ENCODE results near the gene POR. TPM values are rescaled to one million over a fixed set of nuclear protein-coding genes. Genes with fewer than 3 reads are reported as not detected.
A peak's percentile ranks its signal among the peaks of the same experiment; 100 is the strongest.

The POR gene
- total RNA-seq, 1 experiment from 2014 or later = 205 TPM

DNA sequence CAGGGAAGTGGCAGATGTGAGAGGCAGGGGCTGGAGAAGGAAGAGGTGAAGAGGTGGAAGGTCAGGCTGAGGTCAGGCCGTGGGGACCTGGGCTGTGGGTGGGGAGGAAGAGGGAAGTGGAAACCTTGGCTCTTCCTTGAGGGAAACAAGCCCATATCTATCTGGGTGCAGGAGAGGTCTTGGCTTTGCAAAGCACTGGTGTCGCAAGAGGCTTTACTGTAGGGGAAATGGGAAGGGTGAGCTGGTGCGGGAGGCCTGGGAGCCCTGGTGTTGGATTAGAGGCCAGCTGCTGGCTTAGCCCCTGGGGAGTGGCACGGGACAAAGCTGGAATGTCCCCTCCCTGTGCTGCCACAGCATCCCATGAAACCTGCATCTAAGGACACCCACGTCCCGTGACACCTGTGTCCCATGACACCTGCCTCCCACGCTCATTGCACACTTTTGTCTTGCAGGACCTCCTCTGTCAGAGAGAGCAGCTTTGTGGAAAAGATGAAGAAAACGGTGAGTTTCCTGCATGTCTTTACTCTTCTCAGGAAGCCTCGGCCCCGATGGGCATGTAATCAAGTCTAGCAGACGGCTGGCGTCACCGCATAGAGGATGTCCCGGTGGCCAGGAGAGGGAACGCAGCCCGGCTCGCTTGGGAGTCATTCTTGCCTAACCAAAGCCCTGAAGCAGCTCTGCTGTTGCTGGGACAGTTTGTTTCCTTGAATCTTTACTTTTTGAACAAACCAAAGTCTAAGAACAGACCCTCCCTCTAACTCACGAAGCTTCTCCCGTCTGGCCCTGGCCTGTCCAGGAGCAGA, 57.2 kb downstream of the POR start:
- no peaks in the 10 kb centered on the region for H3K4me1 ChIP-seq (replicated peaks; ENCODE audit: insufficient read depth)
- no TSS peak for BruUV-seq (replicated peaks)
- H3K27ac ChIP-seq = no peak overlapping the region
- no peak overlapping the region for H2AFZ ChIP-seq
- intact Hi-C loops (cut with micrococcal nuclease; ENCODE audit: unreplicated experiment) = no loop called here
- peak; percentile 44; the same call in 1 of the 2 replicates for TF ChIP-seq CTCF (conservative IDR thresholded peaks at IDR 0.05)
- TF ChIP-seq EZH2 (IDR thresholded peaks at IDR 0.05; ENCODE audit: low read depth) = no peak
- DNase-seq = no peak
- H3K27me3 ChIP-seq (ENCODE audit: insufficient read depth, low read depth) = no peaks in the 10 kb centered on the region
- ChIA-PET POLR2A (ENCODE audit: unreplicated experiment) (interaction anchor here (0.6 to 0.7 kb wide), 2 partner anchors 53 to 56 kb away, joined by 5 read pairs; no protein-coding TSS in a partner anchor), CTCF (no interaction called here)
- no peaks in the 10 kb centered on the region for H4K20me1 ChIP-seq (ENCODE audit: insufficient read depth)
- no peaks in the 10 kb centered on the region for H3K9me2 ChIP-seq (ENCODE audit: insufficient read depth)
- no peaks in the 10 kb centered on the region for H3K79me2 ChIP-seq (ENCODE audit: low read depth)
- peaks cover 9% of the 10 kb centered on the region; the same call in 1 of the 2 replicates for H3K36me3 ChIP-seq (ENCODE audit: low read depth)
- H3K4me2 ChIP-seq = no peak overlapping the region
- 0 out of 2 replicates have a peak, but pooled peaks cover 4% of the 10 kb centered on the region for H3F3A ChIP-seq (ENCODE audit: insufficient read depth, low read depth)
- H3K4me3 ChIP-seq = no peak overlapping the region
- no peaks in the 10 kb centered on the region for H3K9me3 ChIP-seq (ENCODE audit: insufficient read depth, low read depth)

DNA sequence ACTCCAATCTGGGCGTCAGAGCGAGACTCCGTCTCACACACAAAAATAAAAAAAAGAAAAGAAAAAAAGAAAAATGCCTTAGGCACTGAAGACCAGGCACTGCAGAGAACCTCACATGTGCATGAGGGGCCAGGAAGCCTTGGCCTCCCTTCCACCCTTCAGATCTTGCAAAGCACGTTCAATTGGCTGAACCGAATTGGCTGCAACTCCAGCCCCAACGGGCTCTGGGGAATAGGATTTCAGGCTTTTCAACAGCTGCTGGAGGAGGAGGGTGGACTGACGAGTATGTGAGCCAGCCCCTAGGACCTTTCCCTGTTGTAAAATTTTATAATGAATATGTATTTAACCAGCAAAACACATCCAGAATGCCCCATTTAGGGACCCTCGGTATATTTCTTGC, 62.8 kb downstream of the POR start:
- TF ChIP-seq CTCF (conservative IDR thresholded peaks at IDR 0.05) (no peak), EZH2 (IDR thresholded peaks at IDR 0.05; ENCODE audit: low read depth) (no peak)
- ChIA-PET POLR2A (ENCODE audit: unreplicated experiment) (no interaction called here), CTCF (no interaction called here)
- Histone ChIP-seq H3K4me3 (no peak overlapping the region), H3K4me1 (replicated peaks; ENCODE audit: insufficient read depth) (no peaks in the 10 kb centered on the region), H3K9me3 (ENCODE audit: insufficient read depth, low read depth) (no peaks in the 10 kb centered on the region), H3K9me2 (ENCODE audit: insufficient read depth) (no peaks in the 10 kb centered on the region), H3K4me2 (no peak overlapping the region), H3K79me2 (ENCODE audit: low read depth) (no peaks in the 10 kb centered on the region), H3K27me3 (ENCODE audit: insufficient read depth, low read depth) (no peaks in the 10 kb centered on the region), H3K36me3 (ENCODE audit: low read depth) (peaks cover 3% of the 10 kb centered on the region; the same call in 1 of the 2 replicates), H2AFZ (no peak overlapping the region), H3F3A (ENCODE audit: insufficient read depth, low read depth) (0 out of 2 replicates have a peak, but pooled peaks cover 7% of the 10 kb centered on the region), H4K20me1 (ENCODE audit: insufficient read depth) (no peaks in the 10 kb centered on the region; the same call in 1 of the 2 replicates), H3K27ac (no peak overlapping the region)
- no peak for DNase-seq
- BruUV-seq (replicated peaks) = no TSS peak
- intact Hi-C loops (cut with micrococcal nuclease; ENCODE audit: unreplicated experiment) = no loop called here

GRCh38 chr7:75979759-75980429, 64.9 kb downstream of the POR start:
- TF ChIP-seq CTCF (conservative IDR thresholded peaks at IDR 0.05) = no peak
- TF ChIP-seq EZH2 (IDR thresholded peaks at IDR 0.05; ENCODE audit: low read depth) = no peak
- no peak overlapping the region for H2AFZ ChIP-seq
- no peaks in the 10 kb centered on the region for H3K79me2 ChIP-seq (ENCODE audit: low read depth)
- no peaks in the 10 kb centered on the region; the same call in 1 of the 2 replicates for H4K20me1 ChIP-seq (ENCODE audit: insufficient read depth)
- H3K4me2 ChIP-seq = no peak overlapping the region
- POLR2A ChIA-PET (ENCODE audit: unreplicated experiment) = no interaction called here
- H3K27me3 ChIP-seq (ENCODE audit: insufficient read depth, low read depth) = no peaks in the 10 kb centered on the region
- H3F3A ChIP-seq (ENCODE audit: insufficient read depth, low read depth) = 0 out of 2 replicates have a peak, but pooled peaks cover 6% of the 10 kb centered on the region
- no peak overlapping the region for H3K27ac ChIP-seq
- H3K4me1 ChIP-seq (replicated peaks; ENCODE audit: insufficient read depth) = no peaks in the 10 kb centered on the region
- no peaks in the 10 kb centered on the region for H3K36me3 ChIP-seq (ENCODE audit: low read depth)
- intact Hi-C loops (cut with micrococcal nuclease; ENCODE audit: unreplicated experiment) = no loop called here
- CTCF ChIA-PET = no interaction called here
- no peaks in the 10 kb centered on the region for H3K9me3 ChIP-seq (ENCODE audit: insufficient read depth, low read depth)
- DNase-seq = no peak
- no peaks in the 10 kb centered on the region for H3K9me2 ChIP-seq (ENCODE audit: insufficient read depth)
- BruUV-seq (replicated peaks) = no TSS peak
- H3K4me3 ChIP-seq = no peak overlapping the region

Data from PC-9 (cell line).